GM18519 (cell line): ENCODE results near the gene GDF11.

Source experiments
- ATAC-seq: cut with Tn5 transposase; IDR thresholded peaks from one replicate; pipeline ENCODE4 v1.9.1; 2021; ENCODE audit warnings: mild to moderate bottlenecking, moderate library complexity; ENCODE audit not compliant: unreplicated experiment, low FRiP score

The GDF11 gene

DNA sequence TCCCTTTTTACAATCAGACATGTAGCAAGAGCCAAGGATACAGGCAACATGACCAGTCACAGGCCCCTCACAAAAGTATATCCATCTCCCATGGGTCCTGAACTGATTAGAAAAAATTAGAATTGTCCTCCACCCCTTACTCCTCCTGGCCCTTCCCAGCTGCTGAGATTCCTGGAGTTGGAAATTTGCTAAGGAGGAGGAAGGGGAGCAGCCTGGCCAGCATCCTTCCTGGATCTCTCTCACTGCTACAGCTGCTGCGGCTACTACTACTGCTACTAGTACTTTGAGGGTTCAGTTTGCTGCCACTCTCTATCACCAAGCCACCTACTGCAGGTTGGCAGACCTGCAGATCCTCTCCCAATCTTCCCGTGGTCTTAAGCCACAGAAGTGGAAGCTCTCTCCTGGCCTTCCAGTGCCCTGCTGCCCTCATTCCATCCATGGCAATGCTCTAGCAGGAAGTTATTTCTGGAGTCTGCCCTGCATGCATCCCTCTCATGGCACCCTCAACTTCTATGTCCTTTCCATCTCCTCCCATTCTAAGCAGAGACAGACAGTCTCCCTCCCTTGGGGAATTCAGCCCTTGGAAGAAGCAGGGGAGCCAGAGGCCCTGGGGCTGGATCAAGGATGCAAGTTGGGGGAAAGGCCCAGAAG, 36.2 kb upstream of the GDF11 start:
- ATAC-seq = no peak

DNA sequence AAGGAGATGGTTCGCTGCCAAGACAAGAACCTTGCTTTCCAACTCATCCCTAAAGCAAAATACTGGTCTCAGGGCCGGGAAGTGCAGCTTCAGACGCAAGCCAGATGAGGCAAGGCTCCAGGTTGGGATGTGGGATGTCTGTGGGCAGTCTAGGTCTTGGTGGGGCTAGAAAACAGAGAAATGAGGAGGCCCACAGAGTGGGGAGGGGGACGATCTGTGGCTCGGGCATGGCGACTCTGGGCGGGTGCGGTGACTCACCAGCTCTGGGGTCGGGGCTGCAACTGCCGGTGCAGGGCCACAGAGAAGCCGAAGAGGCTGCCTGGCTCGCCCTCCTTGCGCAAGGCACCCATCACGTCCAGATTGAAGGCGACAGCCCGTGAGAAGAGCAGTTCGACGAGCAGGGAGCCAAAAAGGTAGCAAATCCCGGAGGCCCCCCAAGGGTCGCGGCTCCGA, 35.7 kb upstream of the GDF11 start:
- ATAC-seq = no peak

DNA sequence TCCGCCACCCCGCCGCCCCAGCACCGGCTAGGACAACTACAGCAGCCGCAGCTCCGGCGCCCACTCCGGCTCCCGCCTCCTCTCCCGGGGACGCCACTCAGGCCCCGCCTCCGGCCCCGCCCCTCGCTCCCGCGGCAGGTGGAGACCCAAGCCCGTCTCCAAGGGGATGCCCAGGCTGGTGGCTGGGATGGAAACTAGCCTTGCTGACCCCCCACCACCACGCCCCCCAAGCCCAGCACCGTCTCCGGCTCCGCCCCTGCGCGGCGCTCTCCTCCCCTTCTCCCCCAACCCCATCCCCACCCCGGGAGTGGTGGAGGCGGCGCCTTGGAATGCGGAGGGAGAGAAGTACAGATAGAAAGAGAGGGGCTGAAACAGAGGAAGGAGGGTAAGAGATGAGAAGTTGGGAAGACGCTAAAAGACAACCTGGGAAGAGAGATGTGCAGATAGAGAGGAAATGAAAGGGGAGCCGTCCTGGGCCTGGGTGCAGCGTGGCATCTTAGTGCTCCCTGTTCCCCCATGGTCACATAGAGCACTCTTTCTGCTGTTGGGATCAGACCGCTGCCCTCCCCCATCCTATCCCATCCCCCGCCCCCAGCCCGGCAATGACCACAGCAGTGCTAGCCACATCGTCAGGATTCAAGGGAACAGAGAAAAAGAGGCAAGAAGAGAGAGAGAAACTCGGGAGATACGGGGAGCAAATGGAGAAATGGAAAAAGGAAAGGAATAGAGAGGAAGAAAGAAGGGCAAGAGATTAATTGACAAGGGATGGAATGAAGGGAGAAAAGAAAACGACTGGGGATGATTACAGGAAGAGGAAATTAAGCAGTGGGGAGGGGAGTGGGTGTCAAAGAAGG, 34.9 kb upstream of the GDF11 start, which contains the start of gene ITGA7:
Gene ITGA7, minus strand, starts transcription at position 64 of the 854 bp plus-strand sequence. CDS start 222 bp downstream, outside the sequence.
- ATAC-seq = no peak

DNA sequence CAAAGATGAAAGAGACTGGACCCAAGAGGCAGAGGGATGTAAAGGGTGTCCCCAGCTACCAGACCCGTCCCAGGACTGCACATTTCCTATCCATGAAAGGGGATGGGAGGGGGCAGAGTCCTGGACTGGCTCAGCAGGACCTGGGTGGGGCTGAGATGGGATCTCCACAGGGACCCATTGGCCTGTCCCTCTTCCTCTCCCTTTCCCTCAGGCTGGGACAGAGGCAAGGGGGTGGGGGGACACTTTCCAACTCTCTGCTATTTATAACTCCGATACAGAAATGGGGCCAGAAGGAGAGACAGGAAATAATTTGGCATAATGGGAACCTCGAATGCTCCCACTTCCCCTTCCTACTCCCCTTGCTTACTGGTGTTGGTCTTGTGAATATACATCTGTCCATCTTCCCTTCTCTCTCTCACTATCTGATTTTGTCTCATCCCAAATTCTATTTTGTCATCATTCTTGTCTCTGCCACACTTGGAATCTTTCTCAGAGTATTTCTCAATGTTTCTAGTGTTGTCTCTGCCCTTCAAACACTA, 34.2 kb upstream of the GDF11 start:
- ATAC-seq = no peak

DNA sequence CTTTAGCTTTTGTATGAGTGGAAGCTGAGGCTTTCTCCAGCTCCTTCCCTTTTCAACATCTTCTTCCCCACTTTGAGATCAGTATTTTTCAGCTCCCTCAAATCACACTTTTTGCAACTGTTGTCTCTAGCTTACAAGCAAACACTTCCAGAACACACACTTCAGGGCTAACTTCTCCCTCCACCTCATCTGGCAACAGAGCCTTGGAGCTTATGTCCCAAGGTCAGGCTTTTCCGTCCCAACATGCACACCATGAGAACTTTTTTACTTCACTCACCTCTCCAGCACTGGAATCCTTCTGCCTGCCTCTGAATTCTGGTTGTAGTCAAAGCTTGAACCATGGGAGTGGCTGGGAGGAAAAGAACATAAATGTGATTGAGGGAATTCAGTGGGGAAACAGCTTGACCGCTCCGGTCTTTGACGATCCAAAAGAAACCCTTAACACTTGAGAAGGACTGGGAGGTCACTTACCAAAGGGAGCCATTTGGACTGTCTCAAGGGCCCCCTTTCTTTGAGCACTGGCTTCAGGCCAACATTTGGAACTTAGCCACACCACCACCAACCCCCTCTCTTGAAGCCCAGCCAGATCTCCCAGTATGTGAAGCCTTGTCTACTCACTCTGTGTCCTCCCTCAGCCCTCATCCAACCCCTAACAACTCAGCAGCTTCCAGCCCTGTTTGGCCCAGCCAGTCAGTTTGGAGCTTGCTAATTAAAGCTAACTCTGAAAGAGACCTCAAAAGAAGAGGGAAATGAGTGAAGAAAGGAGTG, 31.0 kb upstream of the GDF11 start:
- no peak for ATAC-seq

DNA sequence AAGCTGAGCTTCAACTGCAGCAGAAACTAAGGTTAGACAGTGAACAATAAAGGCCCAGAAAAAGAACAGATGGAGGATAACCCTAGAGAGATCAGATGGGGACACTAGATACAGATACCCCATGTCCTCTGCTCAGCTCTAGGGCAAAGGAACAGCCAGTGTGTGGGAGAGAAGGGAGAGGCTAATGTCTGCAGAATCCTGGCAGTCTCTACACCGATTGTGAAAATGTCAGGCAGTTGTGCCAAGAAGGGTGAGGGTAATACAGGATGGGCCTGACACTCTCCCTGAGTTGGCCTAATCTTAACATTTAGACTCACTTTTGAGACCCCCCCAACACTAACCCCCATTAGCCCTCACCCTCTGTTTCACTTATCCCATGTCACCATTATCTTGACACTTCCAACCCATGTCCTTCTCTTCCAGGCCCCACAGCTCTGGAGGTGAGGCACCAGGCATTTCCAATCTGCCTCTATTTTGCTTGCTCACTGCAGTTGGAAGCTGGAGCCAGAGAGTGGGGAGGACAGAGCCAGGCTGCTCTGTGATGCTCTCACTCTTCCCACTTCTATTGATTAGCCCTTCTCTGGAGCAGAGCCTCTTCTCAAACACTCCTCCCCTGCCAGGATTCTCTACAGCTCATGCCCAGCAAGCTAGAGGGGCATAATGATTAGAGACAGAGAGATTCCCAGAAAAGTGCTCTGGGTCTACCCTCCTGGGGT, 30.1 kb upstream of the GDF11 start:
- ATAC-seq = no peak

DNA sequence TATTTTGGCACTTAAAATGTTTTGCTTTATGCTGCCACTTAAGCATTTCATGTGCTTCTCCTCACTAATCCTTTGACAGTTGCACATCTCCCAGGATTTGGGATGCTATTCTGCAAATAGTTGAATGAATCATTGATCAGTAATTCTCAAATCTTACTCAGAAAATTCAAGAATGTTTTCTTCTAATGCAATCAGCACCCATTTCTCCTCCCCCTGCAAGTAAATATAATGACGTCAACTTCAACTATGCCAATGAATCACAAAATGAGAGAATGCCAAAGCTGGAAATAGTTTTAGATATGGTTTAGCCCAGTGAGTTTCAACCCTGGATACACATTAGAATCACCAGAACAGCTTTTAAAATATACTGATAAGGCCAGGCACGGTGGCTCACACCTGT, 29.2 kb upstream of the GDF11 start:
- no peak for ATAC-seq

DNA sequence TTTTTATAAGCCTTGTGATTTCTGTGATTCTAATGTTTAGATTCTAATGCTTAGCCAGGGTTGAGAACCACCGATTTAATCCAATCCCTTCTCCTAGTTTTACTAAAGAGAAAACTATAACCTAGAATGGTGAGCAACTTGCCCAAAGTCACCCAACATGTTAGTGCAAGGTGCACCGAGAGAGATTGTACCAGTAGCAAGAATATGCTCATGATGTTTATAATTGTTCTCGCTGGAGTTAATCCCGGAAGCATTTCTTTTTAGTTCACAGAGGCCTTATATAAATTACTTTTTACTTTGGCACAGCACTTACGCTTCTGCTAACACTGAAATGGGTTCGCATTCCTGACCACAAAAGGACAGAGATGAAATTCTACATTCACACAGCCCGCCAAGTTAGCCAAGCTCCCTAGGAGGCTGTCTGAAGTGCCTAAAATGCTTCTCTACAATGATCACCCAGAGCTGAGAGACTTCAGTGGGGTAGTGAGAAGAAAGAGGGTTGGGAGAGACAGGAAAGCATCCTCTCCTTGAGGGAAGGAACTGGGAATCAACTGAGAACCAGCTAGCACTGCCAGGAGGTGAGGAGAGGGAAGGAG, 27.7 kb upstream of the GDF11 start:
- no peak for ATAC-seq

DNA sequence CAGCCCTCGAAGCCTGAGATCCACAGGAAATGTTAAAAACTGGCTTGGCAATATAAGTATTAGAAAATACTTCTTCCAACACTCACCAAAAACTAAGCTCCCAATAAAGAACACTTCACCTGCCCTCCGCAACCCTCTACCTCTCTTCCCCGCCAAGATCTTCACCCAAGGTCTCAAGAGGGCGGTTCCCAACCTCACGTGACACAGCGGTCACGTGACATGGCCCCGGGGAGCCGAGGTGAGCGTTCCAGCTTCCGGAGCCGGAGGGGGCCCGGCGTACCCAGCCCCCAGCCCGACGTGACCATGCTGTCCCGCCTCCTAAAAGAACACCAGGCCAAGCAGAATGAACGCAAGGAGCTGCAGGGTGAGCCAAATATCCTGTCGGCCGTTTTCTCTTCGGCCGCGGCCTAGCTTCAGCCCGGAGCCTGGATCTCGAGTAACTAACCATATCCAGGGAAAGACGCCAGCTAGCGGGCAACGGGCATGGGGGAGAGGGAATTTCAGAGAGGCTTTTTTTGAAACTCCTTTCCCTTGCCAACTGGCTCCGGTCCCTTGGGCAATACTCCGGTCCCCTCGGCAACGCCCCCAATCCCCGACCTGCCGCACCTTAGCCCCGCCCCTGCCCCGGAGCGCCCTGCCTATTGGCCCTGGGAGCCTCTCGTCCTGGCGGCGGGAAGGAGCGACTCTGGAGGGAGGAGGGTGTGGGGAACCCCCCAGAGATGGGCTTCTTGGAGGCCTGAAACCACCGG, 26.9 kb upstream of the GDF11 start, which contains the start of gene BLOC1S1:
Gene BLOC1S1, plus strand, starts transcription at position 214 of the 749 bp plus-strand sequence. Its CDS starts 6 bp downstream, at position 220.
- peak; percentile 60 for ATAC-seq

DNA sequence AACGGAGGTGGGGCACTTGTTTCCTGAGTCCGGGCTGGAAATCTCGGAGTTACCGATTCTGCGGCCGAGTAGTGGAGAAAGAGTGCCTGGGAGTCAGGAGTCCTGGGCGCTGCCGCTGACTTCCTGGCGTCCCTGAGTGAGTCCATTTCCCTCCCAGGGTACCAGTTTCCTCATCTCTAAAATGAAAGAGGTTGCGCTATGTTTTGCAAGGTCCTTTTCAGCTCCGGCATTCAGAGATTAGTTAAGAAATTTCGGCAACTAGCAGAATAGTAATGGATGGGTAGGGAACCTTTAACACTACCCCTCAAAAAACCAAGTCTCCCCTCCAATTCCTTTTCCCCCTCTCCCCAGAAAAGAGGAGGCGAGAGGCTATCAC, 26.4 kb upstream of the GDF11 start:
- ATAC-seq = peak; percentile 10

DNA sequence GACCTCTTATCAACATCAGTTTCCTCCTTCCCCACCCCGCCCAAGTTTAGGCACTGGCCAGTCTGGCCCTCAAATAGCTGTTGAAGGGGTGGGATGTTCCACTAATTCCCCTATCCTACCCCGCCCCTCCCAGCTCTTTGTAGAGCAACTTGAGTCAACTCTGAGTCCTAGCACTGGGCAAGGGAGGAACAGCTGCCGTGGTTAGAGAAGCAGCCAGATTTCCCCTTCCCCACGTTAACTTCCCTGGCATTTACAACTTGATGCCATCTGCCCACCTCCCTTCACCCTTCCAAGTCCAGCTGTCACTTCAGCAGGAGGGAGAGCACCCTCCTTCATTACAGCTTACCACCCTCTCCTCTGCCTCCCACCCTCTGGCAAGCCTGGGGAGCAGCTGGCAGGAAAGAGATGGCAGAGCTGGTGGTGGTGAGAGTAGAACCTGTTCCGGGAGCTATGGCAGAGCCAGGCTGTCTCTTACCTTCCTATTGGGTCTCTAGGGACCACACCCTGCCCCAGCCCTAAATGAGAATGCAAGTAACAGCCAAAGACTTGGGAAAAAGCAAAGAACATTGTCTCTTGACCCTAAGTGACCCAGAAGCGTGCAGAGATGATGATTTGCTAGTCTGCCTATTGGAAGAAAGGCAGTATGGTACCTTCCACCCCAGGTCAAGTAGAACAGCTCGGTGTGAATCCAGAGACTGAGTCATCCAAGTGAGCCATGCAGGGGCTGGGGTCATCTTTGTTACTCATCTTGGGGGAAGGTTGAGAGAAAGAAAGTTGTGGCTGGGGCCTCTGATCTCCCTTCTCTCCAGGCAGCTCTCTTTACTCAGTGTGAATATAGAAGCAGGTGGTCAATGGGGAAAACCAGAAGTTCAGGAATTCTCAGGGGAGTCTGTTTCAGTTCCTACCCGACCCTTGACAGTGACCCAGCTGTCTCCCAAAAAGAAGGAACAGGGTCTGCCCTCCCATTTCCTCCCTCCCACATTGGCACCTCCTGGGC, 25.6 kb upstream of the GDF11 start:
- ATAC-seq = no peak

DNA sequence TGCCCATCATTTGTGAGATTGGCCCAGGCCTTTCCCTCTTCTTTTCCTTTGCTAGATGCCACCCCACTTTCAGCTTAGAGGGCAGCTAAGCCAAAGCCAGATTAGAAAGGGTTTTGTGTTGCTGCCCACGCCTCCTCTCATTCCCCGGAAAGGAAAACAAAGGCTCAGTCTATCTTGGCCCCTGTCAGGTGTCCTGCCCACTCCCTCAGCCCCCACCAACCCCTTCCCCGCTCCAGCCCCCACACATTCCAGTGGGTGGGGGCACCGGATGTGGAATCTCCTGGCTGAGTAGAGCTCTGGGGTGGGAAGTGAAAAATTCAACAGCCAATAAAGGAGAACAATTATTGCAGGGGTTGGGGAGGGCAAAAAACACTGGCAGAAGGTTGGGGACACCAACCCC, 24.9 kb upstream of the GDF11 start:
- ATAC-seq = no peak

DNA sequence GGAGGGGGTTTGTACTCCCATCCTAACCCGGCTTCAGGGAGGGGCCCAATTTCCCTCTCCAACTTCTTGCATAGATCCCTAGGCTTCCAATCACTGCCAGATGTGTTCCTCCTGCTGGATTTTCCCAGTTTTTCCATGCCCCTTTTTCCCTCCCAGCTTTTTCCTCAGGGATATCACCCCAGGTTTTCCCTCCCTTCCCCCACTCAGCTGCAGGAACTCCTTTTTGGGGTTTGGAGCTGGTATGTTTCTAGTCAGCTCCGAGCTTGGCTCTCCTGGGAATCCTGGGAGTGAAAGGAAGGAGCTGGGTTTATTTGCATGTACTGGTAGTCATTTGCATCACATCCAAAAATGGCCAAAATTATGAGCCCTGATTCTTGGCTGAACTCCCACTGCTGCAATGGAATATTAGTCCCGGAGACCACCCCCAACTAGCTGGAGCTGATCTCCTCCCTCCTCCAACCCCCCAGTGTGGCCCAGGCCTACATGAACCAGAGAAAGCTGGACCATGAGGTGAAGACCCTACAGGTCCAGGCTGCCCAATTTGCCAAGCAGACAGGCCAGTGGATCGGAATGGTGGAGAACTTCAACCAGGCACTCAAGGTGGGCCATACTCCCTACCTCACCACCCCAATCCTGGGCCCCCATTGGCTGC, 24.2 kb upstream of the GDF11 start:
- ATAC-seq = no peak

DNA sequence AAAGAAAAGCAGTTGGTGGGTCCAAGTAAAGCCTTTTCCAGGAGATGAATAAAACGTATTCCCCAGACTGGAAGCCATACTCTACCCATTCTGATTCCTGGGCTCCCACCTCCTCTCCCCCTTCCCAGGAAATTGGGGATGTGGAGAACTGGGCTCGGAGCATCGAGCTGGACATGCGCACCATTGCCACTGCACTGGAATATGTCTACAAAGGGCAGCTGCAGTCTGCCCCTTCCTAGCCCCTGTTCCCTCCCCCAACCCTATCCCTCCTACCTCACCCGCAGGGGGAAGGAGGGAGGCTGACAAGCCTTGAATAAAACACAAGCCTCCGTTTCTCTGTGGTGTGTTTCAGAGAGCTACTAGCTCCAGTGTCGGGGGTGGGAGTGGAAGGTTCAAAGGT, 23.6 kb upstream of the GDF11 start:
- no peak for ATAC-seq

DNA sequence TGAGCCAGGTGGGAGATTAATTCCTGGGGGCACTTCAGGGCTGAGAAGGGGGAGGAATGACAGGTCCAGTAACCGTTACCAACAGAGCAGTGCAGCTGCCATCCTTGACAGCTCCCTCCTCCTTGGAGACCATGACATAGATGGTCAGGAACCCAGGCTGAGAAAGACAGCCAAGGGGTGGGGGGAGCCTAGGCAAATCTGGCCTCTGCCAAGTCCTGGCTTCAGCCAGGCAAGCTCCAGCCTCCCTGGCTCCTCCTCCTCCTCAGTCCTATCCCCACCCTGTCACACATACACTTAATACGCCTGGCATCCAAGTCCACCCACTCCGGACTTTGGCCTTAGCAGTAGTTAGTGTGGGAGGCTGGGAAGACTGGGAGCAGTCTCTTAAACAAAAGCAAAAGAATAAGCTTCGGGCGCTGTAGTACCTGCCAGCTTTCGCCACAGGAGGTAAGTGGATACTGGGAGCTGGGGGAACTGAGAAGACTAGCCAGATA, 22.8 kb upstream of the GDF11 start, which contains the start of gene RDH5:
Gene RDH5, plus strand, starts transcription at position 323 of the 494 bp plus-strand sequence. CDS start 792 bp downstream, outside the sequence.
- no peak for ATAC-seq

DNA sequence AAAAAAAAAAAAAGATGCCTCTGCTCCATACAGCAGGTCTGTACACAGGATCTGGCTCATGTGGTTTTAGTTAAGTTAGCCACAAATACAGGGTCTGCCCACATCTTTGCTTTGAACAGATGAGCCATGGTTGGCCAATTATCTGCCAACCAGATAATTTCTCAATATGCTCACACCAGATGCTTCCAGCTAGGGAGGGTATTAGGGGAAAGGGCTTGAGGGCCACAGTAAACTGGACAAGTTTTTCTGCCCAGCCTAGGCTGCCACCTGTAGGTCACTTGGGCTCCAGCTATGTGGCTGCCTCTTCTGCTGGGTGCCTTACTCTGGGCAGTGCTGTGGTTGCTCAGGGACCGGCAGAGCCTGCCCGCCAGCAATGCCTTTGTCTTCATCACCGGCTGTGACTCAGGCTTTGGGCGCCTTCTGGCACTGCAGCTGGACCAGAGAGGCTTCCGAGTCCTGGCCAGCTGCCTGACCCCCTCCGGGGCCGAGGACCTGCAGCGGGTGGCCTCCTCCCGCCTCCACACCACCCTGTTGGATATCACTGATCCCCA, 22.0 kb upstream of the GDF11 start:
- no peak for ATAC-seq
